WERI-Rb-1 (cell line): ENCODE data around the gene C9orf152.

Experiments
- DNase-seq: peaks from one replicate; pipeline ENCODE4 v3.0.0-alpha.2; 2020
- H3K27ac ChIP-seq: fragments of 250-450 bp; sonication (Bioruptor Pico); 2 replicates; pipeline ENCODE4 v1.5.1; 2020; ENCODE audit warnings: mild to moderate bottlenecking, moderate library complexity
- H3K27me3 ChIP-seq: fragments of 250-450 bp; sonication (Bioruptor Pico); 2 replicates; pipeline ENCODE4 v1.5.1; 2021; ENCODE audit warnings: mild to moderate bottlenecking, low read depth, moderate library complexity; ENCODE audit not compliant: insufficient read depth, severe bottlenecking
- H3K36me3 ChIP-seq: fragments of 250-450 bp; sonication (Bioruptor Pico); 2 replicates; pipeline ENCODE4 v1.5.1; 2020; ENCODE audit warnings: mild to moderate bottlenecking, moderate library complexity
- H3K4me3 ChIP-seq: 2 replicates; pipeline ENCODE4 v1.5.1; 2011; ENCODE audit warnings: low read depth, mild to moderate bottlenecking, control low read depth, low read length
- H3K9me3 ChIP-seq: fragments of 250-450 bp; sonication (Bioruptor Pico); 2 replicates; pipeline ENCODE4 v1.5.1; 2021; ENCODE audit warnings: mild to moderate bottlenecking, moderate library complexity; ENCODE audit not compliant: severe bottlenecking
- TF ChIP-seq, protein P1 (sequence below): IDR thresholded peaks from 2 replicates; pipeline ENCODE4 v1.5.1; 2011; ENCODE audit warnings: low read depth, mild to moderate bottlenecking, control low read depth, inconsistent platforms, low read length

C9orf152 gene

DNA sequence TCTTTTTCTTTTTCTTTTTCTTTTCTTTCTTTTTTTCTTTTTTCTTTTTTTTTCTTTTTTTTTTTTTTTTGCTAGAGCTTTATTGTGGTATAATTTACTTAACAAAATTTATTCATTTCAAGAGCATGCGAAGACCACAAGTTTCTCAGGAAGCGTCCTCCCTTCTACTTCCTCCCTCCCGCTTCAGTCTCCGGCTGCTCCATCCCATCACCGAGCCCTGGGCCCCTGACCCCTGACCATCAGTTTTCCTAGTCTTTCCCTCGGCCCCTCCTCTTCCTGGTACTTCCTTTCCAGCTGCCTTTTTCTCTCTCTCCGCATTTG lies 34.7 kb downstream of the C9orf152 start:
- H3K4me3 ChIP-seq, result no peak overlapping the region
- DNase-seq, result no peak

DNA sequence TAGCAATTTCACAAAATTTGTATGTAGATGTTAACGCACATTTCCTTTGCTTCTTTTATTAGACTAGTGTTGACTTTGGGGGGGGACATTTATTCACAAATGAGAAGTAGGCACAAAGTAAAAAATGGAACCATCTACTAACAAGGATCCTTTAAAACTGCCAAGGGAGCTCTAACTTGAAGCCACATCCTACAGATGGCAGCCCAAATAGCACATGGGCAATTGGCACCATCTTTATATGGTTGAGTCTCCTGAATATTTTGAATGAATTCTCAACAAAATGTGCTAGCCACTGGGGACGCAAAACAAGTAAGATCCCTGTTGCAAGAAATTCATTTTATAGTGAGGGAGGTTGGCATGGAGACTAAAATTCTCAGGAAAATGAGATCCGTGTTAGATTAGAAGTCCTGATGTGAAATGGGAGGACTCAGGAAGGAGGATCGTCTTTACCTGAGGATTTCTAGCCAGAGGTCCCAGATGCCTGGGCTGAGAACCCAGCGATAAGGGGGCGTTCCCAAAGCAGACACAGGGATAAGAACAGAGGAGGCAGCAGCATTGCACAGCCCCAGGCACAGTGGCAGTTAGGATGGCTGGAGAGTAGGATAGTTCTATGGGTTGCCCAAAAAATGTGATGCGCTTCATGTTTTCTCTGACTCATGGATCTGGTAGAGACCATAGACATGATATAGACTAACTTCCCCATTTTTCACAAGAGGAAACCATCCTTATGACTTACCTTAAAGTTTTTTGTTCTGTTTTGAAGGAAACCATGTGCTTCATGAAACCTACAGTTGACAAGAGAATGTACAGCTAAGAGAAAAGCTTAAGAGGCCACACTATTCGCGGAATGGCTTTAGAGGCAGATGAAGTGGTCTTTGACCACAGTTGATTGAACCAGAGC lies 37.4 kb downstream of the C9orf152 start:
- H3K27ac ChIP-seq, result no peak overlapping the region
- no peak overlapping the region for H3K4me3 ChIP-seq
- TF ChIP-seq, protein P1, sequence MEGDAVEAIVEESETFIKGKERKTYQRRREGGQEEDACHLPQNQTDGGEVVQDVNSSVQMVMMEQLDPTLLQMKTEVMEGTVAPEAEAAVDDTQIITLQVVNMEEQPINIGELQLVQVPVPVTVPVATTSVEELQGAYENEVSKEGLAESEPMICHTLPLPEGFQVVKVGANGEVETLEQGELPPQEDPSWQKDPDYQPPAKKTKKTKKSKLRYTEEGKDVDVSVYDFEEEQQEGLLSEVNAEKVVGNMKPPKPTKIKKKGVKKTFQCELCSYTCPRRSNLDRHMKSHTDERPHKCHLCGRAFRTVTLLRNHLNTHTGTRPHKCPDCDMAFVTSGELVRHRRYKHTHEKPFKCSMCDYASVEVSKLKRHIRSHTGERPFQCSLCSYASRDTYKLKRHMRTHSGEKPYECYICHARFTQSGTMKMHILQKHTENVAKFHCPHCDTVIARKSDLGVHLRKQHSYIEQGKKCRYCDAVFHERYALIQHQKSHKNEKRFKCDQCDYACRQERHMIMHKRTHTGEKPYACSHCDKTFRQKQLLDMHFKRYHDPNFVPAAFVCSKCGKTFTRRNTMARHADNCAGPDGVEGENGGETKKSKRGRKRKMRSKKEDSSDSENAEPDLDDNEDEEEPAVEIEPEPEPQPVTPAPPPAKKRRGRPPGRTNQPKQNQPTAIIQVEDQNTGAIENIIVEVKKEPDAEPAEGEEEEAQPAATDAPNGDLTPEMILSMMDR, result no peak
- H3K27me3 ChIP-seq, result no peaks in the 10 kb centered on the region
- no peak for DNase-seq
- no peaks in the 10 kb centered on the region; the same call in 1 of the 2 replicates for H3K36me3 ChIP-seq
- H3K9me3 ChIP-seq, result no peaks in the 10 kb centered on the region

More for the DNA sequence above, 34.7 kb downstream of the C9orf152 start:
- Histone ChIP-seq H3K27ac (no peak overlapping the region), H3K9me3 (no peaks in the 10 kb centered on the region), H3K27me3 (peaks cover 6% of the 10 kb centered on the region), H3K36me3 (no peaks in the 10 kb centered on the region; the same call in 1 of the 2 replicates)
- TF ChIP-seq, protein P1, result no peak

GRCh38 chr9:110168486-110168885 lies 39.5 kb downstream of the C9orf152 start:
- Histone ChIP-seq H3K27me3 (no peaks in the 10 kb centered on the region), H3K27ac (no peak overlapping the region), H3K4me3 (no peak overlapping the region), H3K9me3 (no peaks in the 10 kb centered on the region), H3K36me3 (no peaks in the 10 kb centered on the region; the same call in 1 of the 2 replicates)
- TF ChIP-seq, protein P1, result no peak
- DNase-seq, result no peak

GRCh38 chr9:110161940-110162339 lies 46.0 kb downstream of the C9orf152 start:
- no peaks in the 10 kb centered on the region for H3K27me3 ChIP-seq
- H3K27ac ChIP-seq, result no peak overlapping the region
- no peaks in the 10 kb centered on the region for H3K36me3 ChIP-seq
- no peak overlapping the region for H3K4me3 ChIP-seq
- H3K9me3 ChIP-seq, result no peaks in the 10 kb centered on the region
- TF ChIP-seq, protein P1, result no peak
- DNase-seq, result no peak

- H3K9me3 ChIP-seq, result no peaks in the 10 kb centered on the region
- H3K27me3 ChIP-seq, result no peaks in the 10 kb centered on the region
- H3K36me3 ChIP-seq, result no peaks in the 10 kb centered on the region
- DNase-seq, result no peak
- no peak overlapping the region for H3K27ac ChIP-seq
- no peak overlapping the region for H3K4me3 ChIP-seq
- TF ChIP-seq, protein P1, result no peak
Observed at GRCh38 chr9:110160685-110161084, 47.3 kb downstream of the C9orf152 start.
